ENCODE measurements around the gene SWI5. TPM values are rescaled to one million over a fixed set of nuclear protein-coding genes. Genes with fewer than 3 reads are reported as not detected.
A peak's percentile ranks its signal among the peaks of the same experiment; 100 is the strongest.

SWI5 gene
- total RNA-seq, 1 experiment from 2014 or later = 63.1 TPM

DNA sequence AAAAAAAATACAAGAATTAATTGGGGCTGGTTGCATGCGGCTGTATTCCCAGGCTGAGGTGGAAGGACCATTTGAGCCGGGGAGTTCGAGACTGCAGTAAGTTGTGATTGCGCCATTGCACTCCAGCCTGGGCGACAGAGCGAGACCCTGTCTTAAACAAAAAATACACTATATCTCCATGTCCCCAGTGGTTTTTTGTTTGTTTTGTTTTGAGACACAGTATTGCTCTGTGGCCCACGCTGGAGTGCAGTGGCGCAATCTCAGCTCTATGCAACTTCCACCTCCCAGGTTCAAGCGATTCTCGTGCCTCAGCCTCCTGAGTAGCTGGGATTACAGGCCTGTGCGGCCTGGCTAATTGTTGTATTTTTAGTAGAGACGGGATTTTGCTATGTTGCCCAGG, 47.7 kb downstream of the SWI5 start:
- H2AFZ ChIP-seq (ENCODE audit: low read length) = no peak overlapping the region
- H4K20me1 ChIP-seq (ENCODE audit: low read length) = no peaks in the 10 kb centered on the region
- H3K4me1 ChIP-seq (ENCODE audit: insufficient read depth, low read length) = peaks cover 6% of the 10 kb centered on the region; the same call in 1 of the 2 replicates
- H3K27me3 ChIP-seq (ENCODE audit: low read length) = no peaks in the 10 kb centered on the region
- POLR2A ChIA-PET (ENCODE audit: unreplicated experiment) = no interaction called here
- H3K4me3 ChIP-seq (ENCODE audit: low read length) = peak overlapping the region; percentile 85
- peaks cover 41% of the 10 kb centered on the region for H3K79me2 ChIP-seq (ENCODE audit: low read length)
- no peak for DNase-seq
- intact Hi-C loops (cut with micrococcal nuclease) = loop anchor here (2.0 kb wide), 2 partner anchors 17 to 29 kb away; partner anchors contain the start of gene SLC27A4
- H3K9me2 ChIP-seq (replicated peaks; ENCODE audit: low read length) = no peaks in the 10 kb centered on the region
- H3K27ac ChIP-seq (ENCODE audit: low read length) = no peak overlapping the region
- no peaks in the 10 kb centered on the region for H3K9me3 ChIP-seq (ENCODE audit: low read length)
- H3K36me3 ChIP-seq (ENCODE audit: low read depth, low read length) = peaks cover 4% of the 10 kb centered on the region; the same call in 1 of the 2 replicates
- CTCF ChIA-PET = no interaction called here
- H3F3A ChIP-seq (ENCODE audit: low read length, unreplicated experiment) = no peaks in the 10 kb centered on the region
- peak overlapping the region; percentile 95 for H3K9ac ChIP-seq (ENCODE audit: low read length)
- peak overlapping the region; percentile 85 for H3K4me2 ChIP-seq (ENCODE audit: low read length)
- TF ChIP-seq EZH2phosphoT487 (IDR thresholded peaks at IDR 0.05; ENCODE audit: borderline replicate concordance, low read length) (no peak), EZH2 (IDR thresholded peaks at IDR 0.05; ENCODE audit: low read length, unreplicated experiment) (no peak)
- TF ChIP-seq, protein P1, sequence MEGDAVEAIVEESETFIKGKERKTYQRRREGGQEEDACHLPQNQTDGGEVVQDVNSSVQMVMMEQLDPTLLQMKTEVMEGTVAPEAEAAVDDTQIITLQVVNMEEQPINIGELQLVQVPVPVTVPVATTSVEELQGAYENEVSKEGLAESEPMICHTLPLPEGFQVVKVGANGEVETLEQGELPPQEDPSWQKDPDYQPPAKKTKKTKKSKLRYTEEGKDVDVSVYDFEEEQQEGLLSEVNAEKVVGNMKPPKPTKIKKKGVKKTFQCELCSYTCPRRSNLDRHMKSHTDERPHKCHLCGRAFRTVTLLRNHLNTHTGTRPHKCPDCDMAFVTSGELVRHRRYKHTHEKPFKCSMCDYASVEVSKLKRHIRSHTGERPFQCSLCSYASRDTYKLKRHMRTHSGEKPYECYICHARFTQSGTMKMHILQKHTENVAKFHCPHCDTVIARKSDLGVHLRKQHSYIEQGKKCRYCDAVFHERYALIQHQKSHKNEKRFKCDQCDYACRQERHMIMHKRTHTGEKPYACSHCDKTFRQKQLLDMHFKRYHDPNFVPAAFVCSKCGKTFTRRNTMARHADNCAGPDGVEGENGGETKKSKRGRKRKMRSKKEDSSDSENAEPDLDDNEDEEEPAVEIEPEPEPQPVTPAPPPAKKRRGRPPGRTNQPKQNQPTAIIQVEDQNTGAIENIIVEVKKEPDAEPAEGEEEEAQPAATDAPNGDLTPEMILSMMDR (conservative IDR thresholded peaks at IDR 0.05; ENCODE audit: low read depth, low read length) = no peak
- no peak for ATAC-seq
- BruUV-seq (replicated peaks) = no TSS peak

DNA sequence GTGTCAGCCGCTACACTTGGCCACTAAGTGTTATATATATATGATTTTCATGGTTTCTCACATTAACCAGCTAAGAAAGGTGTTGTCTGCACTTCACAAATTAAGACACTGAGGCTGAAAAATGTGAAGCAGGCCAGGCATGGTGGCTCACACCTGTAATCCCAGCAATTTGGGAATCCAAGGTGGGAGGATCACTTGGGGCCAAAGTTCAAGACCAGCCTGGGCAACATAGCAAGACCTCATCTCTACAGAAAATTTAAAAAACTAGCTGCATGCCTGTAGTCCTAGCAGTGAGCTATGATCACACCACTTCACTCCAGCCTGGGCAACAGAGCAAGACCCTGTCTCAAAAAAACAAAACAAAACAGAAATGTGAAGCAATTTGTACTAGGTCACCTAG, 48.3 kb downstream of the SWI5 start:
- Histone ChIP-seq H3K4me2 (ENCODE audit: low read length) (peak overlapping the region; percentile 85; the same call in 1 of the 2 replicates), H3K36me3 (ENCODE audit: low read depth, low read length) (peaks cover 4% of the 10 kb centered on the region; the same call in 1 of the 2 replicates), H3K4me1 (ENCODE audit: insufficient read depth, low read length) (peaks cover 6% of the 10 kb centered on the region; the same call in 1 of the 2 replicates), H3K79me2 (ENCODE audit: low read length) (peaks cover 41% of the 10 kb centered on the region), H3K4me3 (ENCODE audit: low read length) (no peak overlapping the region), H3K9ac (ENCODE audit: low read length) (no peak overlapping the region), H3F3A (ENCODE audit: low read length, unreplicated experiment) (no peaks in the 10 kb centered on the region), H3K27me3 (ENCODE audit: low read length) (no peaks in the 10 kb centered on the region), H3K9me2 (replicated peaks; ENCODE audit: low read length) (no peaks in the 10 kb centered on the region), H3K27ac (ENCODE audit: low read length) (no peak overlapping the region), H3K9me3 (ENCODE audit: low read length) (no peaks in the 10 kb centered on the region), H4K20me1 (ENCODE audit: low read length) (no peaks in the 10 kb centered on the region), H2AFZ (ENCODE audit: low read length) (no peak overlapping the region)
- CTCF ChIA-PET = no interaction called here
- DNase-seq (no peak), ATAC-seq (no peak)
- TF ChIP-seq EZH2 (IDR thresholded peaks at IDR 0.05; ENCODE audit: low read length, unreplicated experiment) = no peak
- no peak for TF ChIP-seq EZH2phosphoT487 (IDR thresholded peaks at IDR 0.05; ENCODE audit: borderline replicate concordance, low read length)
- TF ChIP-seq, protein P1 (conservative IDR thresholded peaks at IDR 0.05; ENCODE audit: low read depth, low read length) = no peak
- intact Hi-C loops (cut with micrococcal nuclease) = no loop called here
- no TSS peak for BruUV-seq (replicated peaks)
- POLR2A ChIA-PET (ENCODE audit: unreplicated experiment) = no interaction called here

DNA sequence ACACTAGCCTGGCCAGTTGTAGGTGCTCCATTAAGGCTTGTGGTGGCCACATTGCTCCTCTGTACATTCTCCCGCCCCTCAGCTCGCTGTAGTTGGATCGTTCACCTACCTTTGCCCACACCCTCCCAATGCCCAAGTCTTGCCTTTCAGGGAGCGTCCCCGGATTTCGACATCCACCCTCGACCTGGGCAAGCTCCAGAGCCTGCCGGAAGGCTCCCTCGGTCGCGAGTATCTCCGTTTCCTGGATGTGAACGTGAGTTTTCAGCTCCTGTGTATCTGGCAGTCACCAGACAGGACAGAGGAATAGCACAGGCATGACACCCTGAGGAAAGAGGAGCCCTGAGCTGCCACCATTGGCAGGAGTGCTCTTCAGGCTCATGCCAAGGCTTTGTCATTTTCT, 49.6 kb downstream of the SWI5 start:
- TF ChIP-seq EZH2 (IDR thresholded peaks at IDR 0.05; ENCODE audit: low read length, unreplicated experiment) = no peak
- H3K36me3 ChIP-seq (ENCODE audit: low read depth, low read length) = peaks cover 4% of the 10 kb centered on the region; the same call in 1 of the 2 replicates
- no TSS peak for BruUV-seq (replicated peaks)
- ATAC-seq (no peak), DNase-seq (no peak)
- H3K27ac ChIP-seq (ENCODE audit: low read length) = no peak overlapping the region
- H3K9ac ChIP-seq (ENCODE audit: low read length) = no peak overlapping the region
- peaks cover 6% of the 10 kb centered on the region; the same call in 1 of the 2 replicates for H3K4me1 ChIP-seq (ENCODE audit: insufficient read depth, low read length)
- no peaks in the 10 kb centered on the region for H3F3A ChIP-seq (ENCODE audit: low read length, unreplicated experiment)
- H3K9me2 ChIP-seq (replicated peaks; ENCODE audit: low read length) = no peaks in the 10 kb centered on the region
- no peaks in the 10 kb centered on the region for H3K9me3 ChIP-seq (ENCODE audit: low read length)
- H3K4me2 ChIP-seq (ENCODE audit: low read length) = no peak overlapping the region
- no peaks in the 10 kb centered on the region for H4K20me1 ChIP-seq (ENCODE audit: low read length)
- peaks cover 41% of the 10 kb centered on the region for H3K79me2 ChIP-seq (ENCODE audit: low read length)
- H3K4me3 ChIP-seq (ENCODE audit: low read length) = no peak overlapping the region
- H2AFZ ChIP-seq (ENCODE audit: low read length) = no peak overlapping the region
- intact Hi-C loops (cut with micrococcal nuclease) = no loop called here
- no peaks in the 10 kb centered on the region for H3K27me3 ChIP-seq (ENCODE audit: low read length)
- CTCF ChIA-PET = no interaction called here
- POLR2A ChIA-PET (ENCODE audit: unreplicated experiment) = no interaction called here
